H9 (cell line): ENCODE data around the gene B4GALNT2. TPM values are rescaled to one million over a fixed set of nuclear protein-coding genes. Genes with fewer than 3 reads are reported as not detected.

ENCODE experiments used
- DNase-seq: peaks from one replicate; pipeline ENCODE4 v3.0.0-alpha.2; 2017
- H2AFZ ChIP-seq: one replicate; pipeline ENCODE4 v1.6.1; 2013; ENCODE audit warnings: mild to moderate bottlenecking, low read length, control low read depth, moderate library complexity
- H2AK5ac ChIP-seq: 2 replicates; pipeline ENCODE4 v1.6.1; 2013; ENCODE audit warnings: low read length, control low read depth, mixed read lengths; ENCODE audit not compliant: insufficient read length
- H2BK120ac ChIP-seq: one replicate; pipeline ENCODE4 v1.6.1; 2013; ENCODE audit warnings: low read depth, mild to moderate bottlenecking, low read length, control low read depth, inconsistent platforms; ENCODE audit not compliant: poor library complexity, severe bottlenecking
- H2BK12ac ChIP-seq: 2 replicates; pipeline ENCODE4 v1.6.1; 2013; ENCODE audit warnings: low read length, control low read depth, mixed read lengths, low read depth; ENCODE audit not compliant: insufficient read length
- H2BK15ac ChIP-seq: 2 replicates; pipeline ENCODE4 v1.6.1; 2013; ENCODE audit warnings: low read depth, low read length, control low read depth
- H2BK20ac ChIP-seq: one replicate; pipeline ENCODE4 v1.6.1; 2013; ENCODE audit warnings: low read depth, mild to moderate bottlenecking, low read length, control low read depth, inconsistent platforms; ENCODE audit not compliant: poor library complexity, severe bottlenecking
- H2BK5ac ChIP-seq: 2 replicates; pipeline ENCODE4 v1.6.1; 2013; ENCODE audit warnings: low read length, control low read depth, mixed read lengths; ENCODE audit not compliant: insufficient read length
- H3K14ac ChIP-seq: 2 replicates; pipeline ENCODE4 v1.6.1; 2013; ENCODE audit warnings: low read length, control low read depth; ENCODE audit not compliant: insufficient read depth
- H3K18ac ChIP-seq: 2 replicates; pipeline ENCODE4 v1.6.1; 2013; ENCODE audit warnings: low read depth, mild to moderate bottlenecking, mixed read lengths, low read length, control low read depth; ENCODE audit not compliant: insufficient read length
- H3K23ac ChIP-seq: 2 replicates; pipeline ENCODE4 v1.6.1; 2013; ENCODE audit warnings: low read length, control low read depth, mixed read lengths, low read depth; ENCODE audit not compliant: insufficient read length
- H3K23me2 ChIP-seq: 2 replicates; pipeline ENCODE4 v1.6.1; 2013; ENCODE audit warnings: low read depth, mild to moderate bottlenecking, mixed read lengths, low read length, control low read depth; ENCODE audit not compliant: insufficient read length, poor library complexity, severe bottlenecking
- H3K27ac ChIP-seq: 2 replicates; pipeline ENCODE4 v1.5.1; 2013; ENCODE audit warnings: low read length, control low read depth, mixed read lengths, low read depth; ENCODE audit not compliant: insufficient read length
- H3K27me3 ChIP-seq: 2 replicates; pipeline ENCODE4 v1.6.1; 2013; ENCODE audit warnings: low read length, control low read depth, inconsistent platforms; ENCODE audit not compliant: insufficient read depth
- H3K4ac ChIP-seq: 2 replicates; pipeline ENCODE4 v1.6.1; 2013; ENCODE audit warnings: low read depth, mild to moderate bottlenecking, control low read depth, inconsistent platforms, low read length, moderate library complexity
- H3K4me1 ChIP-seq: 2 replicates; pipeline ENCODE4 v1.6.1; 2013; ENCODE audit warnings: low read length, control low read depth, inconsistent platforms; ENCODE audit not compliant: insufficient read depth
- H3K4me2 ChIP-seq: 2 replicates; pipeline ENCODE4 v1.6.1; 2013; ENCODE audit warnings: low read length, control low read depth, mixed read lengths; ENCODE audit not compliant: insufficient read length, insufficient read depth
- H3K56ac ChIP-seq: 2 replicates; pipeline ENCODE4 v1.6.1; 2013; ENCODE audit warnings: low read depth, mild to moderate bottlenecking, mixed read lengths, low read length, control low read depth; ENCODE audit not compliant: insufficient read length
- H3K79me1 ChIP-seq: 2 replicates; pipeline ENCODE4 v1.6.1; 2013; ENCODE audit warnings: low read depth, mild to moderate bottlenecking, moderate library complexity, low read length, control low read depth, inconsistent platforms; ENCODE audit not compliant: insufficient read depth, poor library complexity, severe bottlenecking
- H3K79me2 ChIP-seq: 2 replicates; pipeline ENCODE4 v1.6.1; 2013; ENCODE audit warnings: low read length, control low read depth, inconsistent platforms; ENCODE audit not compliant: insufficient read depth
- H3K9ac ChIP-seq: 2 replicates; pipeline ENCODE4 v1.6.1; 2013; ENCODE audit warnings: low read length, control low read depth, mixed read lengths; ENCODE audit not compliant: insufficient read length; ENCODE audit errors: extremely low read depth
- H3K9me3 ChIP-seq: one replicate; pipeline ENCODE4 v1.6.1; 2013; ENCODE audit warnings: low read depth, low read length, inconsistent platforms; ENCODE audit not compliant: control insufficient read depth
- H3T11ph ChIP-seq: one replicate; pipeline ENCODE4 v1.6.1; 2013; ENCODE audit warnings: mild to moderate bottlenecking, low read length, control low read depth, inconsistent platforms
- H4K20me1 ChIP-seq: one replicate; pipeline ENCODE4 v1.6.1; 2013; ENCODE audit not compliant: control insufficient read depth, insufficient read length, insufficient read depth
- H4K5ac ChIP-seq: 2 replicates; pipeline ENCODE4 v1.6.1; 2013; ENCODE audit warnings: low read depth, mild to moderate bottlenecking, mixed read lengths, low read length, control low read depth; ENCODE audit not compliant: insufficient read length
- H4K8ac ChIP-seq: replicated peaks from 2 replicates; pipeline ENCODE4 v1.6.1; 2013; ENCODE audit warnings: low read length, control low read depth, mixed read lengths, low read depth; ENCODE audit not compliant: insufficient read length
- H4K91ac ChIP-seq: 2 replicates; pipeline ENCODE4 v1.6.1; 2013; ENCODE audit warnings: low read depth, mild to moderate bottlenecking, moderate library complexity, mixed read lengths, low read length, control low read depth; ENCODE audit not compliant: insufficient read length
- H3K27ac Mint-ChIP-seq, 3 experiments: 2 replicates in 2 of 3; 3 replicates in 1 of 3; pipeline ENCODE4 v1.8.0; 2020 to 2021; ENCODE audit warnings: mixed read lengths in 3 of 3, mild to moderate bottlenecking in 1 of 3, moderate library complexity in 1 of 3
- H3K27me3 Mint-ChIP-seq: 2 replicates; pipeline ENCODE4 v1.8.0; 2021; ENCODE audit warnings: low read depth, mild to moderate bottlenecking, moderate library complexity, mixed read lengths
- H3K36me3 Mint-ChIP-seq, 3 experiments: 2 replicates in 2 of 3; 3 replicates in 1 of 3; pipeline ENCODE4 v1.8.0; 2020 to 2021; ENCODE audit warnings: low read depth in 3 of 3, mixed read lengths in 3 of 3; ENCODE audit not compliant: insufficient read depth in 1 of 3
- H3K4me1 Mint-ChIP-seq, 2 experiments: 2 replicates each; pipeline ENCODE4 v1.8.0; 2020; ENCODE audit warnings: mixed read lengths in 2 of 2
- H3K4me3 Mint-ChIP-seq, 2 experiments: 2 replicates in 1 of 2; 3 replicates in 1 of 2; pipeline ENCODE4 v1.8.0; 2020 to 2021; ENCODE audit warnings: mild to moderate bottlenecking in 2 of 2, mixed read lengths in 2 of 2, moderate library complexity in 1 of 2
- H3K9me3 Mint-ChIP-seq, 2 experiments: 2 replicates in 1 of 2; 3 replicates in 1 of 2; pipeline ENCODE4 v1.8.0; 2020; ENCODE audit warnings: mild to moderate bottlenecking in 2 of 2, mixed read lengths in 2 of 2, moderate library complexity in 1 of 2
- WGBS: extraction: QIAGEN DNeasy Blood & Tissue Kit; methylation state at CpG from one replicate; pipeline ENCODE4 v1.1.7; 2013; ENCODE audit warnings: missing lambda C conversion rate, low lambda C conversion rate, mixed read lengths; ENCODE audit not compliant: insufficient read length; ENCODE audit errors: extremely low coverage; 5-methylcytosine and 5-hydroxymethylcytosine counted together
- total RNA-seq: library from RNA; stranded (reverse); gene quantifications from 2 replicates; pipeline ENCODE4 v1.2.1, GENCODE V29; 2021
- TF ChIP-seq, protein P1 (sequence below): fragments of 200-600 bp; sonication (generic); conservative IDR thresholded peaks from 3 replicates; pipeline ENCODE4 v1.8.0; 2021; ENCODE audit warnings: antibody characterized with exemption, mild to moderate bottlenecking

B4GALNT2 gene
- total RNA-seq, 1 experiment from 2014 or later = not detected

DNA sequence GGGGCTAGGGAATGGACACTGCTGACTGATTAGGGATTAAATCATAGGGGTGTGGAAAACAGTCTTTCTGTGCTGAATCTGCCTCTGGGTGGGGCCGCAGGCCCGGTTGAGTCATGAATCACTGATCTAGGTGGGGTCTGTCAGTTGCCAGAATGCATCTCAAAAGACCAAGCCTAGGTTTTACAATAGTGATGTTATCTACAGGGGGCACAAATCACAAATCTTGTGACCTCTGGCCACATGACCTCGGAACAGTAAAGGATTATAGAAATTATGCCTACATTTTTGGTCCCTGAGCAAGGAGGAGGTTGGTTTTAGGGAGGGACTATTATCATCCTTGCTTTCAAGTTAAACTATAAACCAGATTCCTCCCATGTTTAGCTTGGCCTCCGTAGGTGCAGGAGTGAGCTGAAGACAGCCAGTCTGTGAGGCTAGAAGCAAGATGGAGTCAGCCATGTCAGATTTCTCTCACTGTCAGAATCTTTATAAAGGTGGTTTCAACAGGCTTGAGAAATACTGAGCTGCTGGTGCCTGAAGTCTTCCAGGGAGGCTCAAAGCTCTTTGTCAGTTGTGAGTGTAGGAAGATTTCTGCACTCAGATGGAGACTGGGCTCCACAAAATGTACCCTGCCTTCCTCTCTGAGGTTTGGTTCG is 64.9 kb downstream of the B4GALNT2 start:
- no peaks in the 10 kb centered on the region for H3K79me1 ChIP-seq
- WGBS = no CpG with 5 or more reads among the region's 5 CpGs
- no peak overlapping the region for H3T11ph ChIP-seq
- peaks cover 5 to 10% of the 10 kb centered on the region in 2 experiments for H3K4me1 Mint-ChIP-seq
- no peak overlapping the region for H2AFZ ChIP-seq
- H3K23me2 ChIP-seq = peaks cover 6% of the 10 kb centered on the region
- no peak overlapping the region for H2BK5ac ChIP-seq
- H3K4me2 ChIP-seq = no peak overlapping the region
- no peak overlapping the region for H4K8ac ChIP-seq
- peaks cover 8% of the 10 kb centered on the region for H3K27me3 Mint-ChIP-seq
- H3K14ac ChIP-seq = no peak overlapping the region
- H3K56ac ChIP-seq = no peak overlapping the region
- H3K27me3 ChIP-seq = no peaks in the 10 kb centered on the region; the same call in 1 of the 2 replicates
- no peaks in the 10 kb centered on the region; the same call in 1 of the 2 replicates for H3K4me1 ChIP-seq
- no peak overlapping the region for H3K18ac ChIP-seq
- no peak overlapping the region for H3K4ac ChIP-seq
- H3K27ac ChIP-seq = no peak overlapping the region
- H3K9me3 Mint-ChIP-seq = no peaks in the 10 kb centered on the region
- H2BK12ac ChIP-seq = no peak overlapping the region
- H2AK5ac ChIP-seq = no peak overlapping the region
- no peak overlapping the region for H4K91ac ChIP-seq
- H2BK120ac ChIP-seq = no peak overlapping the region
- H3K79me2 ChIP-seq = no peaks in the 10 kb centered on the region
- H4K20me1 ChIP-seq = no peaks in the 10 kb centered on the region
- TF ChIP-seq, protein P1, sequence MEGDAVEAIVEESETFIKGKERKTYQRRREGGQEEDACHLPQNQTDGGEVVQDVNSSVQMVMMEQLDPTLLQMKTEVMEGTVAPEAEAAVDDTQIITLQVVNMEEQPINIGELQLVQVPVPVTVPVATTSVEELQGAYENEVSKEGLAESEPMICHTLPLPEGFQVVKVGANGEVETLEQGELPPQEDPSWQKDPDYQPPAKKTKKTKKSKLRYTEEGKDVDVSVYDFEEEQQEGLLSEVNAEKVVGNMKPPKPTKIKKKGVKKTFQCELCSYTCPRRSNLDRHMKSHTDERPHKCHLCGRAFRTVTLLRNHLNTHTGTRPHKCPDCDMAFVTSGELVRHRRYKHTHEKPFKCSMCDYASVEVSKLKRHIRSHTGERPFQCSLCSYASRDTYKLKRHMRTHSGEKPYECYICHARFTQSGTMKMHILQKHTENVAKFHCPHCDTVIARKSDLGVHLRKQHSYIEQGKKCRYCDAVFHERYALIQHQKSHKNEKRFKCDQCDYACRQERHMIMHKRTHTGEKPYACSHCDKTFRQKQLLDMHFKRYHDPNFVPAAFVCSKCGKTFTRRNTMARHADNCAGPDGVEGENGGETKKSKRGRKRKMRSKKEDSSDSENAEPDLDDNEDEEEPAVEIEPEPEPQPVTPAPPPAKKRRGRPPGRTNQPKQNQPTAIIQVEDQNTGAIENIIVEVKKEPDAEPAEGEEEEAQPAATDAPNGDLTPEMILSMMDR = no peak
- H2BK20ac ChIP-seq = no peak overlapping the region
- no peak overlapping the region for H2BK15ac ChIP-seq
- H3K23ac ChIP-seq = no peak overlapping the region
- H3K27ac Mint-ChIP-seq = no peak overlapping the region
- no peak overlapping the region for H3K4me3 Mint-ChIP-seq
- H4K5ac ChIP-seq = no peak overlapping the region
- H3K9ac ChIP-seq = no peak overlapping the region
- no peak for DNase-seq
- no peaks in the 10 kb centered on the region for H3K9me3 ChIP-seq
- no peaks in the 10 kb centered on the region for H3K36me3 Mint-ChIP-seq
